Activated naive CD8-positive, alpha-beta T cell (primary cell): ENCODE measurements around the gene GPI.

Source experiments
- H3K27ac Mint-ChIP-seq: one replicate; pipeline ENCODE4 v1.8.0; 2021; ENCODE audit warnings: mixed read lengths
- H3K27me3 Mint-ChIP-seq: one replicate; pipeline ENCODE4 v1.8.0; 2021; ENCODE audit warnings: mixed read lengths
- H3K36me3 Mint-ChIP-seq: one replicate; pipeline ENCODE4 v1.8.0; 2021; ENCODE audit warnings: mixed read lengths
- H3K4me1 Mint-ChIP-seq: one replicate; pipeline ENCODE4 v1.8.0; 2021; ENCODE audit warnings: low read depth, mixed read lengths
- H3K4me3 Mint-ChIP-seq: one replicate; pipeline ENCODE4 v1.8.0; 2021; ENCODE audit warnings: mild to moderate bottlenecking, mixed read lengths
- H3K9me3 Mint-ChIP-seq: one replicate; pipeline ENCODE4 v1.8.0; 2021; ENCODE audit warnings: low read depth, mixed read lengths

The GPI gene

DNA sequence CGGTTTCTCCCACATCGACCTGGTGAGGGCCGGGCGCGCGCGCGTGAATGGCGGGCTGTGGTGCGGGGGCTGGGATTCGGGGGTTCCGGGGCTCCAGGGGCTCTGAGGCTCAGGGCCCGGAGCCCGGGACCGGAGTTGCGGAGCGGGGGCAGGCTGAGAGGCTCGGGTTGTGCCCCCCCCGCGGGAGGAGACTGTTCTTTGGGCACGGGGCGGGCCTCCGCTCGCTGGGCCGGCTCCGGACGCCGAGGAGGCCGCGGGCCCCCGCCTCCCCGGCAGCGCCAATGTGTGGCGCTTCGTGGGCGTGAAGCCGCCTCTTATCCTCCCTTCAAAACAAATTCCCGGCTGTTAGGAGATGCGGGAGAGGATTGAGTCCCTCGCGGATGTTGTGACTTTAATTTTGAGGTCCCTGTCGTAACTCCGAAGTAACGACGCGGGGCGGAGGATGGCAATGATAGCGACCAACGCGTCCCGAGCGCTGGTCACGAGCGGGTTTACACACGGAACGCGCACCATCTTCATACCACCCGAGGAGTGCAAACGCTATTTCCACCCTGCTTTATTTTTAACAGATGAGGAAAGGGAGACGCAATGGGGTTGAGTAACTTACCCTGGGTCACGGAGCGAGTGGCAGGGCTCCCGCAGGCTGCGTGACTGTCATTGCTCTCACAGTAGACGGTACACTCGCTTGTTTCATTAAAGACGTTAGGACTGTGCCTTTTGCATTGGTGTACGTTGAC, 63.7 kb downstream of the GPI start:
- Mint-ChIP-seq H3K9me3 (no peaks in the 10 kb centered on the region), H3K4me3 (peak overlapping the region; percentile 99), H3K27ac (peak overlapping the region; percentile 98), H3K36me3 (peaks cover 5% of the 10 kb centered on the region), H3K27me3 (no peaks in the 10 kb centered on the region), H3K4me1 (peaks cover 36% of the 10 kb centered on the region)

DNA sequence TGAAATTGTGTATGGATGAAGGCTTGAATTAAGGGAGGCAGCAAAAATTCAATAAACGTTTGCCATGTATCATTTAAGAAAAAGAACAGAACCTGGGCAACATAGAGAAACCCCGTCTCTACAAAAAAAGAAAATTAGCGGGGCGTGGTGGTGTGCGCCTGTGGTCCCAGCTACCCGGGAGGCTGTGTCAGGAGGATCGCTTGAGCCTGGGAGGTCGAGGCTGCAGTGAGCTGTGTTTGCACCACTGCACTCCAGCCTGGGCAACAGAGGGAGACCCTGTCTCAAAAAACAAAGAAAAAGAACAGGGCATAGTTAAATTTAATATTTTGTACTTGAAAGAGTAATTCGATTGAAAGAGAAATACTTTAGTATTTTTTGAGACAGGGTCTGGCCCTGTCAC, 64.6 kb downstream of the GPI start:
- H3K27ac Mint-ChIP-seq = peak overlapping the region; percentile 98
- H3K27me3 Mint-ChIP-seq = no peaks in the 10 kb centered on the region
- H3K4me1 Mint-ChIP-seq = peaks cover 40% of the 10 kb centered on the region
- peak overlapping the region; percentile 99 for H3K4me3 Mint-ChIP-seq
- no peaks in the 10 kb centered on the region for H3K9me3 Mint-ChIP-seq
- H3K36me3 Mint-ChIP-seq = peaks cover 7% of the 10 kb centered on the region

DNA sequence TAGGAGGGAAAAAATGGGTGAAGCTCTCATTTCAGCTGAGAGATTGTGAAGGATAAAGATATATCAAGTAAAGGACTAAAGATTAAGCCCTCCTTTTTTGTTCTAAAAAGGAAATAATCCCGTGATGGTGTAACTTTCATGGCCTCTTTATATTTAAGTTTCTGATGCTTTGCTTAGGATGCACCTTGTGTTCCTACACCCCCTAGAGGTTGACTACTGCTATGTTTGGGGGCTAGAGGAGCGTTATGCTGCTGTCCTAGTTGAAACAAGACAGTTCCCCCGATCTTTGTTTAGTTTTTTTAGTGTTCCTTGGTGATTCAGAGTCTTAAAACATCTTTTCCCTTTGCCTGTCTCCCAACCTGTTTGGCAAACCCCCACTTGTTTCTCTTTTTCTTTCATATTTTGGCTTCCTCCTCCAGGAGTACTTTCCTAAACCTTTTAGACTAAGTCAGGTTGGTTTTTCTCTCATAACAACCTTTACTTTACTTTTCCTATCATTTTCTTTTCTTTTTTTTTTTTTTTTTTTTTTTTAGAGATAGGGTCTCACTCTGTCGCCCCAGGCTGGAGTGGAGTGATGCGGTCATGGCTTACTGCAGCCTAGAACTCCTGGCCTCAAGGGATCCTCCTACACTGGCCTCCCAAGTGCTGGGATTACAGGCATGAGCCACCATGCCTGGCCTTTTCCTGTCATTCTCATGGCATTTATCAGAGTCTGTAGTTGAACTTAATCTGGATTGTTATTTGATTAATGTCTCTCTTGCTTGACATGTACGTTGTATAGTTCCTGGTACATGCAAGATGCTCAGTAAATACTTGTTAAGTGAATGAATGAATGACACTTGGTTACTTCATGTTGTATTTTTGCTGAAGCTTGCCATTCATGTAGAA, 66.0 kb downstream of the GPI start:
- no peaks in the 10 kb centered on the region for H3K9me3 Mint-ChIP-seq
- peak overlapping the region; percentile 99 for H3K4me3 Mint-ChIP-seq
- peaks cover 5% of the 10 kb centered on the region for H3K36me3 Mint-ChIP-seq
- peak overlapping the region; percentile 59 for H3K27ac Mint-ChIP-seq
- peaks cover 40% of the 10 kb centered on the region for H3K4me1 Mint-ChIP-seq
- H3K27me3 Mint-ChIP-seq = no peaks in the 10 kb centered on the region

- Mint-ChIP-seq H3K27ac (no peak overlapping the region), H3K9me3 (no peaks in the 10 kb centered on the region), H3K36me3 (peaks cover 5% of the 10 kb centered on the region), H3K27me3 (no peaks in the 10 kb centered on the region), H3K4me3 (no peak overlapping the region), H3K4me1 (peaks cover 42% of the 10 kb centered on the region)
Observed at GRCh38 chr19:34431681-34432402, 66.8 kb downstream of the GPI start.

DNA sequence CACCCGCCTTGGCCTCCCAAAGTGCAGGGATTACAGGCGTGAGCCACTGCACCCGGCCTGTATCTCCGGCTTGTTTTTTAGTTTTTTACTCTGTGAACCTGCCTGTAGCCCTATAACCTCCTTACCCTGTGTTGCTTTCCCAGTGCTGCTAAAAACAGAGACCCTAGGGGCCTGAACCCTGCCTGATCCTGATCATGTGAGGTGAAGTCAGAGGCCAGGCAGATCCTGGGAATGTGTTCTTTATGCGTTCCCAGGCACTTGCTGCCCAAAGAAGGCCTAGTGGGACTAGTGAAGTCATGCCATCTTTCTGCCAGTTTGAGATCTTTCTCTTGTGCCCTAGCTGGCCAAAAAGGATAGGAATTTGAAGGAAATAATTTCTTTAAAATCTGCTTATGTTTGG, 67.8 kb downstream of the GPI start:
- no peaks in the 10 kb centered on the region for H3K27me3 Mint-ChIP-seq
- H3K36me3 Mint-ChIP-seq = peaks cover 5% of the 10 kb centered on the region
- peaks cover 40% of the 10 kb centered on the region for H3K4me1 Mint-ChIP-seq
- H3K27ac Mint-ChIP-seq = no peak overlapping the region
- no peaks in the 10 kb centered on the region for H3K9me3 Mint-ChIP-seq
- peak overlapping the region; percentile 27 for H3K4me3 Mint-ChIP-seq

- no peak overlapping the region for H3K4me3 Mint-ChIP-seq
- peaks cover 15% of the 10 kb centered on the region for H3K4me1 Mint-ChIP-seq
- H3K27ac Mint-ChIP-seq = no peak overlapping the region
- no peaks in the 10 kb centered on the region for H3K27me3 Mint-ChIP-seq
- peaks cover 2% of the 10 kb centered on the region for H3K36me3 Mint-ChIP-seq
- no peaks in the 10 kb centered on the region for H3K9me3 Mint-ChIP-seq
Observed at GRCh38 chr19:34436716-34437115, 71.7 kb downstream of the GPI start.

GRCh38 chr19:34448191-34448590, 83.2 kb downstream of the GPI start:
- H3K27me3 Mint-ChIP-seq = no peaks in the 10 kb centered on the region
- H3K4me3 Mint-ChIP-seq = no peak overlapping the region
- H3K4me1 Mint-ChIP-seq = peaks cover 6% of the 10 kb centered on the region
- H3K27ac Mint-ChIP-seq = no peak overlapping the region
- peaks cover 11% of the 10 kb centered on the region for H3K36me3 Mint-ChIP-seq
- H3K9me3 Mint-ChIP-seq = no peaks in the 10 kb centered on the region
